ENCODE results near the gene ACTL7B. TPM values are rescaled to one million over a fixed set of nuclear protein-coding genes. Genes with fewer than 3 reads are reported as not detected.

Gene ACTL7B
- total RNA-seq, 2 donors from 2014 or later, result 0.12 TPM; not detected in 1

- Mint-ChIP-seq H3K36me3 (ENCODE audit: insufficient read depth in 2 of 2) (peaks cover 2 to 11% of the 10 kb centered on the region in 2 donors), H3K9me3 (no peaks in the 10 kb centered on the region), H3K4me1 (ENCODE audit: low read depth) (peaks cover 26% of the 10 kb centered on the region), H3K27me3 (ENCODE audit: low read depth) (no peaks in the 10 kb centered on the region), H3K4me3 (no peak overlapping the region), H3K27ac (peak overlapping the region; percentile 62)
- ATAC-seq (replicated peaks in 1 of 2), result no peak
- no peak for DNase-seq
Measured at GRCh38 chr9:108884701-108885100, 28.9 kb upstream of the ACTL7B start.

- H3K27me3 Mint-ChIP-seq (ENCODE audit: low read depth), result no peaks in the 10 kb centered on the region
- H3K4me1 Mint-ChIP-seq (ENCODE audit: low read depth), result peaks cover 20% of the 10 kb centered on the region
- no peak overlapping the region for H3K27ac Mint-ChIP-seq
- ATAC-seq (replicated peaks in 1 of 2), result no peak
- H3K36me3 Mint-ChIP-seq (ENCODE audit: insufficient read depth in 2 of 2), result peaks cover 4 to 18% of the 10 kb centered on the region in 2 donors
- no peak overlapping the region for H3K4me3 Mint-ChIP-seq
- DNase-seq, result no peak
- no peaks in the 10 kb centered on the region for H3K9me3 Mint-ChIP-seq
Measured at GRCh38 chr9:108883085-108883484, 27.3 kb upstream of the ACTL7B start.

- Mint-ChIP-seq H3K4me3 (no peak overlapping the region), H3K4me1 (ENCODE audit: low read depth) (peaks cover 20% of the 10 kb centered on the region), H3K36me3 (ENCODE audit: insufficient read depth in 2 of 2) (peaks cover 4 to 23% of the 10 kb centered on the region in 2 donors), H3K27ac (no peak overlapping the region), H3K9me3 (no peaks in the 10 kb centered on the region), H3K27me3 (ENCODE audit: low read depth) (no peaks in the 10 kb centered on the region)
- DNase-seq (no peak), ATAC-seq (replicated peaks in 1 of 2) (no peak)
Measured at GRCh38 chr9:108882052-108882888, 26.5 kb upstream of the ACTL7B start.

- Mint-ChIP-seq H3K27me3 (ENCODE audit: low read depth) (no peaks in the 10 kb centered on the region), H3K9me3 (no peaks in the 10 kb centered on the region), H3K27ac (no peak overlapping the region), H3K4me1 (ENCODE audit: low read depth) (peaks cover 10% of the 10 kb centered on the region), H3K4me3 (no peak overlapping the region), H3K36me3 (ENCODE audit: insufficient read depth in 2 of 2) (peaks cover 4 to 25% of the 10 kb centered on the region in 2 donors)
- ATAC-seq (replicated peaks in 1 of 2), result no peak
- no peak for DNase-seq
Measured at GRCh38 chr9:108880738-108881316, 25.0 kb upstream of the ACTL7B start.

GRCh38 chr9:108877524-108877923 is 21.7 kb upstream of the ACTL7B start:
- no peak for ATAC-seq (replicated peaks in 1 of 2)
- no peak overlapping the region for H3K27ac Mint-ChIP-seq

GRCh38 chr9:108876425-108876824 is 20.6 kb upstream of the ACTL7B start:
- Mint-ChIP-seq H3K27me3 (ENCODE audit: low read depth) (no peaks in the 10 kb centered on the region), H3K27ac (no peak overlapping the region), H3K4me1 (ENCODE audit: low read depth) (peaks cover 9% of the 10 kb centered on the region), H3K36me3 (ENCODE audit: insufficient read depth in 2 of 2) (peaks cover 7 to 35% of the 10 kb centered on the region in 2 donors), H3K4me3 (no peak overlapping the region), H3K9me3 (no peaks in the 10 kb centered on the region)
- no peak for ATAC-seq (replicated peaks in 1 of 2)
- no peak for DNase-seq

More at GRCh38 chr9:108877524-108877923, 21.7 kb upstream of the ACTL7B start:
- Mint-ChIP-seq H3K9me3 (no peaks in the 10 kb centered on the region), H3K27me3 (ENCODE audit: low read depth) (no peaks in the 10 kb centered on the region), H3K4me3 (no peak overlapping the region), H3K36me3 (ENCODE audit: insufficient read depth in 2 of 2) (peaks cover 4 to 28% of the 10 kb centered on the region in 2 donors), H3K4me1 (ENCODE audit: low read depth) (peaks cover 9% of the 10 kb centered on the region)
- DNase-seq, result no peak

- ATAC-seq (replicated peaks in 1 of 2), result peak; percentile 27 to 42
- Mint-ChIP-seq H3K4me1 (ENCODE audit: low read depth) (peaks cover 9% of the 10 kb centered on the region), H3K27ac (peak overlapping the region; percentile 33), H3K9me3 (no peaks in the 10 kb centered on the region), H3K36me3 (ENCODE audit: insufficient read depth in 2 of 2) (peaks cover 4 to 30% of the 10 kb centered on the region in 2 donors), H3K27me3 (ENCODE audit: low read depth) (no peaks in the 10 kb centered on the region), H3K4me3 (no peak overlapping the region)
- DNase-seq, result no peak
Measured at GRCh38 chr9:108874058-108874788, 18.4 kb upstream of the ACTL7B start.

- Mint-ChIP-seq H3K36me3 (ENCODE audit: insufficient read depth in 2 of 2) (peaks cover 4 to 19% of the 10 kb centered on the region in 2 donors), H3K4me3 (no peak overlapping the region), H3K27ac (no peak overlapping the region), H3K9me3 (no peaks in the 10 kb centered on the region), H3K27me3 (ENCODE audit: low read depth) (no peaks in the 10 kb centered on the region), H3K4me1 (ENCODE audit: low read depth) (peaks cover 1% of the 10 kb centered on the region)
- no peak for ATAC-seq (replicated peaks in 1 of 2)
- DNase-seq, result no peak
Measured at GRCh38 chr9:108869092-108869725, 13.4 kb upstream of the ACTL7B start.

GRCh38 chr9:108867829-108868228 is 12.0 kb upstream of the ACTL7B start:
- no peak overlapping the region for H3K4me3 Mint-ChIP-seq
- H3K27me3 Mint-ChIP-seq (ENCODE audit: low read depth), result no peaks in the 10 kb centered on the region
- H3K4me1 Mint-ChIP-seq (ENCODE audit: low read depth), result no peaks in the 10 kb centered on the region
- DNase-seq (no peak), ATAC-seq (replicated peaks in 1 of 2) (no peak)
- no peaks in the 10 kb centered on the region for H3K9me3 Mint-ChIP-seq
- peaks cover 4 to 19% of the 10 kb centered on the region in 2 donors for H3K36me3 Mint-ChIP-seq (ENCODE audit: insufficient read depth in 2 of 2)
- no peak overlapping the region for H3K27ac Mint-ChIP-seq

- Mint-ChIP-seq H3K4me1 (ENCODE audit: low read depth) (no peaks in the 10 kb centered on the region), H3K9me3 (no peaks in the 10 kb centered on the region), H3K4me3 (no peak overlapping the region), H3K36me3 (ENCODE audit: insufficient read depth in 2 of 2) (peaks cover 4 to 13% of the 10 kb centered on the region in 2 donors), H3K27me3 (ENCODE audit: low read depth) (no peaks in the 10 kb centered on the region), H3K27ac (no peak overlapping the region)
- DNase-seq (no peak), ATAC-seq (replicated peaks in 1 of 2) (no peak)
Measured at GRCh38 chr9:108867116-108867515, 11.3 kb upstream of the ACTL7B start.

- DNase-seq (no peak), ATAC-seq (replicated peaks in 1 of 2) (no peak)
- no peaks in the 10 kb centered on the region for H3K27me3 Mint-ChIP-seq (ENCODE audit: low read depth)
- H3K27ac Mint-ChIP-seq, result no peak overlapping the region
- H3K4me3 Mint-ChIP-seq, result no peak overlapping the region
- H3K9me3 Mint-ChIP-seq, result no peaks in the 10 kb centered on the region
- H3K4me1 Mint-ChIP-seq (ENCODE audit: low read depth), result no peaks in the 10 kb centered on the region
- peaks cover 0 to 6% of the 10 kb centered on the region in 2 donors for H3K36me3 Mint-ChIP-seq (ENCODE audit: insufficient read depth in 2 of 2)
Measured at GRCh38 chr9:108866001-108866420, 10.2 kb upstream of the ACTL7B start.

GRCh38 chr9:108865037-108865436 is 9.3 kb upstream of the ACTL7B start:
- H3K27ac Mint-ChIP-seq, result no peak overlapping the region
- no peaks in the 10 kb centered on the region for H3K9me3 Mint-ChIP-seq
- DNase-seq (no peak), ATAC-seq (replicated peaks in 1 of 2) (no peak)
- H3K4me1 Mint-ChIP-seq (ENCODE audit: low read depth), result peaks cover under 1% of the 10 kb centered on the region
- no peak overlapping the region for H3K4me3 Mint-ChIP-seq
- no peaks in the 10 kb centered on the region for H3K27me3 Mint-ChIP-seq (ENCODE audit: low read depth)
- peaks cover 0 to 4% of the 10 kb centered on the region in 2 donors for H3K36me3 Mint-ChIP-seq (ENCODE audit: insufficient read depth in 2 of 2)

GRCh38 chr9:108864446-108864845 is 8.7 kb upstream of the ACTL7B start:
- no peak overlapping the region for H3K4me3 Mint-ChIP-seq
- no peak overlapping the region for H3K27ac Mint-ChIP-seq
- no peaks in the 10 kb centered on the region for H3K27me3 Mint-ChIP-seq (ENCODE audit: low read depth)
- H3K4me1 Mint-ChIP-seq (ENCODE audit: low read depth), result peaks cover 6% of the 10 kb centered on the region
- H3K36me3 Mint-ChIP-seq (ENCODE audit: insufficient read depth in 2 of 2), result peaks cover 0 to 4% of the 10 kb centered on the region in 2 donors
- no peak for DNase-seq
- ATAC-seq (replicated peaks in 1 of 2), result no peak
- no peaks in the 10 kb centered on the region for H3K9me3 Mint-ChIP-seq
